HG03280 (cell line): Measurements from ENCODE around the gene TENM4.

Source experiments
- ATAC-seq: cut with Tn5 transposase; IDR thresholded peaks from one replicate; pipeline ENCODE4 v1.9.1; 2021; ENCODE audit warnings: mild to moderate bottlenecking, moderate library complexity; ENCODE audit not compliant: unreplicated experiment

Gene TENM4

GRCh38 chr11:79453617-79454016 is 12.8 kb upstream of the TENM4 start:
- ATAC-seq, result no peak

- no peak for ATAC-seq
Observed at GRCh38 chr11:79449040-79449439, 8.2 kb upstream of the TENM4 start.

GRCh38 chr11:79447038-79447786 is 6.4 kb upstream of the TENM4 start:
- ATAC-seq, result no peak

GRCh38 chr11:79444923-79445322 is 4.1 kb upstream of the TENM4 start:
- ATAC-seq, result no peak

GRCh38 chr11:79441461-79441875 is 638 bp upstream of the TENM4 start:
- ATAC-seq, result no peak

GRCh38 chr11:79439886-79440570 is 802 bp downstream of the TENM4 start:
- no peak for ATAC-seq

GRCh38 chr11:79439410-79439885 is 1.4 kb downstream of the TENM4 start:
- no peak for ATAC-seq

- ATAC-seq, result no peak
Observed at GRCh38 chr11:79438631-79439409, 2.0 kb downstream of the TENM4 start.

- ATAC-seq, result no peak
Observed at GRCh38 chr11:79437981-79438630, 2.7 kb downstream of the TENM4 start.

- no peak for ATAC-seq
Observed at GRCh38 chr11:79437278-79437980, 3.4 kb downstream of the TENM4 start.

GRCh38 chr11:79436919-79437277 is 3.9 kb downstream of the TENM4 start:
- ATAC-seq, result no peak

GRCh38 chr11:79434283-79434682 is 6.5 kb downstream of the TENM4 start:
- no peak for ATAC-seq

GRCh38 chr11:79432138-79432537 is 8.7 kb downstream of the TENM4 start:
- no peak for ATAC-seq

GRCh38 chr11:79431535-79431934 is 9.3 kb downstream of the TENM4 start:
- no peak for ATAC-seq

GRCh38 chr11:79430280-79430679 is 10.6 kb downstream of the TENM4 start:
- no peak for ATAC-seq

GRCh38 chr11:79428406-79428805 is 12.4 kb downstream of the TENM4 start:
- no peak for ATAC-seq

- ATAC-seq, result no peak
Observed at GRCh38 chr11:79427611-79428327, 13.1 kb downstream of the TENM4 start.

- ATAC-seq, result no peak
Observed at GRCh38 chr11:79427126-79427525, 13.7 kb downstream of the TENM4 start.

- ATAC-seq, result no peak
Observed at GRCh38 chr11:79425463-79425862, 15.4 kb downstream of the TENM4 start.

GRCh38 chr11:79423736-79424135 is 17.1 kb downstream of the TENM4 start:
- no peak for ATAC-seq
